GM23338 (cell line): Measurements from ENCODE around the gene DRAM1. TPM values are rescaled to one million over a fixed set of nuclear protein-coding genes. Genes with fewer than 3 reads are reported as not detected.

Source experiments
- ATAC-seq: fragments of 200-7000 bp; cut with Tn5 transposase; 3 replicates; pipeline ENCODE4 v1.9.1; 2020
- DNase-seq: peaks from one replicate; pipeline ENCODE4 v3.0.0-alpha.2; 2015; ENCODE audit warnings: low spot score
- H2AFZ ChIP-seq: fragments of 200-600 bp; sonication (generic); 2 replicates; pipeline ENCODE4 v1.8.0; 2016; ENCODE audit warnings: antibody characterized with exemption, mild to moderate bottlenecking, moderate library complexity
- H3F3A ChIP-seq: fragments of 200-600 bp; sonication (generic); replicated peaks from 2 replicates; pipeline ENCODE4 v1.8.0; 2017; ENCODE audit warnings: antibody characterized with exemption, mixed run types, low read depth
- H3K27ac ChIP-seq: fragments of 200-600 bp; sonication (generic); 2 replicates; pipeline ENCODE4 v1.6.1; 2016; ENCODE audit warnings: low read depth
- H3K27me3 ChIP-seq: fragments of 200-600 bp; sonication (generic); 2 replicates; pipeline ENCODE4 v1.8.0; 2016; ENCODE audit warnings: mild to moderate bottlenecking, mixed run types, moderate library complexity; ENCODE audit not compliant: insufficient read depth
- H3K36me3 ChIP-seq: fragments of 200-600 bp; sonication (generic); 2 replicates; pipeline ENCODE4 v1.8.0; 2016; ENCODE audit warnings: mild to moderate bottlenecking; ENCODE audit not compliant: insufficient read depth
- H3K4me1 ChIP-seq: fragments of 200-600 bp; sonication (generic); 2 replicates; pipeline ENCODE4 v1.8.0; 2016; ENCODE audit warnings: mild to moderate bottlenecking, moderate library complexity; ENCODE audit not compliant: insufficient read depth
- H3K4me2 ChIP-seq: fragments of 200-600 bp; sonication (generic); 2 replicates; pipeline ENCODE4 v1.7.1; 2017; ENCODE audit warnings: mixed run types
- H3K4me3 ChIP-seq: fragments of 200-600 bp; sonication (generic); 2 replicates; pipeline ENCODE4 v1.6.1; 2016; ENCODE audit warnings: mixed run types
- H3K79me2 ChIP-seq: fragments of 200-600 bp; sonication (generic); replicated peaks from 2 replicates; pipeline ENCODE4 v1.8.0; 2017; ENCODE audit warnings: mild to moderate bottlenecking; ENCODE audit not compliant: insufficient read depth
- H3K9me2 ChIP-seq: fragments of 200-600 bp; sonication (generic); 2 replicates; pipeline ENCODE4 v1.8.0; 2017; ENCODE audit not compliant: insufficient read depth
- H4K20me1 ChIP-seq: fragments of 200-600 bp; sonication (generic); replicated peaks from 2 replicates; pipeline ENCODE4 v1.8.0; 2017; ENCODE audit warnings: mild to moderate bottlenecking; ENCODE audit not compliant: insufficient read depth
- H3K27ac Mint-ChIP-seq: 2 replicates; pipeline ENCODE4 v1.8.0; 2020; ENCODE audit warnings: inconsistent platforms, mild to moderate bottlenecking, moderate library complexity, mixed read lengths
- H3K27me3 Mint-ChIP-seq: 3 replicates; pipeline ENCODE4 v1.8.0; 2022; ENCODE audit warnings: low read depth, mild to moderate bottlenecking, moderate library complexity, mixed read lengths, inconsistent platforms; ENCODE audit not compliant: insufficient read depth, poor library complexity
- H3K36me3 Mint-ChIP-seq: 3 replicates; pipeline ENCODE4 v1.8.0; 2021; ENCODE audit warnings: low read depth, mild to moderate bottlenecking, inconsistent platforms, moderate library complexity, mixed read lengths
- H3K4me1 Mint-ChIP-seq: 3 replicates; pipeline ENCODE4 v1.8.0; 2020; ENCODE audit warnings: mild to moderate bottlenecking, inconsistent platforms, mixed read lengths
- H3K4me3 Mint-ChIP-seq: 3 replicates; pipeline ENCODE4 v1.8.0; 2021; ENCODE audit warnings: moderate library complexity, mild to moderate bottlenecking, inconsistent platforms, mixed read lengths
- H3K9me3 Mint-ChIP-seq: 3 replicates; pipeline ENCODE4 v1.8.0; 2020; ENCODE audit warnings: moderate library complexity, mild to moderate bottlenecking, inconsistent platforms, mixed read lengths
- CREB1 ChIP-seq: fragments of 250-450 bp; sonication (Bioruptor Pico); IDR thresholded peaks from 2 replicates; pipeline ENCODE4 v1.5.0; 2020; ENCODE audit warnings: low read depth, mild to moderate bottlenecking, moderate library complexity
- CTCF ChIP-seq, 2 experiments: fragments of 200-600 bp in 1 of 2; sonication (generic) in 1 of 2; conservative IDR thresholded peaks; 2 replicates each; pipeline versions ENCODE4 v1.5.1 to v1.6.1; 2016 to 2017; ENCODE audit warnings: antibody characterized with exemption in 2 of 2, low read depth in 2 of 2, mild to moderate bottlenecking in 2 of 2, moderate library complexity in 1 of 2
- ETS1 ChIP-seq: IDR thresholded peaks from 2 replicates; pipeline ENCODE4 v1.6.1; 2016; ENCODE audit warnings: antibody characterized with exemption
- EZH2 ChIP-seq: fragments of 200-600 bp; sonication (generic); IDR thresholded peaks from one replicate; pipeline ENCODE4 v1.8.0; 2017; ENCODE audit warnings: antibody characterized with exemption, mild to moderate bottlenecking, low read depth; ENCODE audit not compliant: unreplicated experiment
- EZH2phosphoT487 ChIP-seq: fragments of 200-600 bp; sonication (generic); IDR thresholded peaks from one replicate; pipeline ENCODE4 v1.8.1; 2018; ENCODE audit warnings: antibody characterized with exemption; ENCODE audit not compliant: unreplicated experiment
- JUNB ChIP-seq: IDR thresholded peaks from one replicate; pipeline ENCODE4 v1.6.1; 2016; ENCODE audit warnings: antibody characterized with exemption; ENCODE audit not compliant: unreplicated experiment
- NANOG ChIP-seq: IDR thresholded peaks from 2 replicates; pipeline ENCODE4 v1.6.1; 2016; ENCODE audit warnings: antibody characterized with exemption, borderline replicate concordance
- POLR2AphosphoS5 ChIP-seq: IDR thresholded peaks from 2 replicates; pipeline ENCODE4 v1.6.1; 2016; ENCODE audit warnings: antibody characterized with exemption, low read depth
- REST ChIP-seq: IDR thresholded peaks from one replicate; pipeline ENCODE4 v1.6.1; 2018; ENCODE audit warnings: antibody characterized with exemption; ENCODE audit not compliant: unreplicated experiment
- STAT1 ChIP-seq: IDR thresholded peaks from one replicate; pipeline ENCODE4 v1.6.1; 2016; ENCODE audit warnings: antibody characterized with exemption; ENCODE audit not compliant: unreplicated experiment
- ZNF114 ChIP-seq: fragments of 250-450 bp; sonication (Bioruptor Pico); IDR thresholded peaks from 2 replicates; pipeline ENCODE4 v1.5.0; 2020; ENCODE audit warnings: mild to moderate bottlenecking, moderate library complexity
- ZNF331 ChIP-seq: fragments of 250-450 bp; sonication (Bioruptor Pico); IDR thresholded peaks from 2 replicates; pipeline ENCODE4 v1.5.0; 2020; ENCODE audit warnings: low read depth, mild to moderate bottlenecking, moderate library complexity
- ZNF462 ChIP-seq: fragments of 250-450 bp; sonication (Bioruptor Pico); IDR thresholded peaks from 2 replicates; pipeline ENCODE4 v1.5.0; 2020; ENCODE audit warnings: mild to moderate bottlenecking, moderate library complexity
- polyA plus RNA-seq: library from polyadenylated mRNA; unstranded; fragments of >200 nt; fragmentation: Nextera tagmentation; extraction: Ambion mirVana; gene quantifications from 2 replicates; pipeline ENCODE4 v1.2.1, GENCODE V29; 2016
- total RNA-seq: library from RNA; depleted of rRNA; stranded (reverse); fragments of >200 nt; shearing (Covaris generic); gene quantifications from 2 replicates; pipeline ENCODE4 v1.2.3, GENCODE V29; 2014

The DRAM1 gene
- total and polyA plus RNA-seq, 2 experiments from 2014 or later, result 5.7 to 8.5 TPM

- Histone ChIP-seq H4K20me1 (no peaks in the 10 kb centered on the region), H3K79me2 (no peaks in the 10 kb centered on the region), H3K4me1 (no peaks in the 10 kb centered on the region), H2AFZ (no peak overlapping the region), H3F3A (no peaks in the 10 kb centered on the region), H3K36me3 (no peaks in the 10 kb centered on the region), H3K4me2 (no peak overlapping the region), H3K9me2 (no peaks in the 10 kb centered on the region), H3K27me3 (no peaks in the 10 kb centered on the region), H3K4me3 (no peak overlapping the region), H3K27ac (no peak overlapping the region)
- no peaks in the 10 kb centered on the region for H3K9me3 Mint-ChIP-seq
- H3K27ac Mint-ChIP-seq, result no peak overlapping the region
- TF ChIP-seq EZH2phosphoT487 (no peak), EZH2 (no peak), REST (no peak), ZNF462 (no peak), ETS1 (no peak), NANOG (no peak), CREB1 (CRISPR knock-in tag) (no peak), POLR2AphosphoS5 (no peak), ZNF114 (CRISPR knock-in tag) (no peak), ZNF331 (CRISPR knock-in tag) (no peak), STAT1 (no peak), JUNB (no peak), CTCF (conservative IDR thresholded peaks at IDR 0.05; ENCODE audit: low read depth in 2 of 2) (no peak)
- ATAC-seq (no peak), DNase-seq (no peak)
- H3K36me3 Mint-ChIP-seq, result no peaks in the 10 kb centered on the region
- no peaks in the 10 kb centered on the region for H3K4me1 Mint-ChIP-seq
- peaks cover 2% of the 10 kb centered on the region for H3K27me3 Mint-ChIP-seq
- H3K4me3 Mint-ChIP-seq, result no peak overlapping the region
Measured at GRCh38 chr12:101850199-101850598, 27.2 kb upstream of the DRAM1 start.
